Skeletal muscle cell (primary cell): ENCODE data around the gene TMOD3.
A peak's percentile ranks its signal among the peaks of the same experiment; 100 is the strongest.

ENCODE experiments used
- DNase-seq: peaks from one replicate; pipeline ENCODE4 v3.0.0-alpha.2; 2010; ENCODE audit warnings: low read depth
- H3K4me3 ChIP-seq: 2 replicates; pipeline ENCODE4 v1.5.1; 2011; ENCODE audit warnings: low read depth, mild to moderate bottlenecking, control low read depth, low read length, moderate library complexity

The TMOD3 gene

DNA sequence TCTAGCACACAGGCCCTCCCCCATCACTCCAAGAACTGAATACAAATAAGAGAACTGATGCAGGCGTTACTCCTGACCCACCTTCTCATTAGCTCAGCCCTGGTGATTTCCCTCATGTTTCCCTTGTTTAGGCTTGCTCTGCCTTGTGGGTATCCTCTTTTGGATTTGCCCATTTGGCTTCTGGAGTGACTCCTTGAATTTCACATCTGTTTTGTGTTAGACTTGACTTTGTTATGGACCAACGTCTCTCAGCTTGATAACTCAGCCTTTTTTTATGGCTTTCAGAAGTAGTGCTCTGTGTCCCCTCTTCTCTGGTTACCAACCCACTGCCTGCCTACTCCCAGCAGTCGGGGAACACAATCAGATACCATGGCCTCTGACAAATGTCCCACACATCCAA, 11.3 kb upstream of the TMOD3 start:
- no peak overlapping the region for H3K4me3 ChIP-seq
- no peak for DNase-seq

DNA sequence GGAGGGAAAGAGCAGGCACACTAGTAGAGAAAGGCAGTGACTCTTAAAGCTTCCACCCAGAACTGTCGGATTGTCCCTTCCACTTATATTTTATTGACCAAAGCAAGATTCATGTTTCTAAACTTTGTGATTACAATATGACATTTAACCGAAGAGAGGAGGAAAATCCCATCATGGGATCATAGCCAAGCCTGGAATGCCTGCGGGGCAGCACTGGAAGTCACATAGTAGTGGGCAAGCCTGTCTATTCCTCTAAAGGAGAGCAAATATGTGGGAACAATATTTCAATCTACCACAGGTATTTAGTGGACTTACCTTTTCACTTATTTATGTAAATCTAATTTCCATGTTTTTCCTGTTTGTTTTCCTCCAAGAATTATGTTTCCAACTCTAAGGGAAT, 3.8 kb upstream of the TMOD3 start:
- DNase-seq: no peak
- no peak overlapping the region for H3K4me3 ChIP-seq

GRCh38 chr15:51828621-51829375, 655 bp upstream of the TMOD3 start:
- no peak overlapping the region for H3K4me3 ChIP-seq
- no peak for DNase-seq

DNA sequence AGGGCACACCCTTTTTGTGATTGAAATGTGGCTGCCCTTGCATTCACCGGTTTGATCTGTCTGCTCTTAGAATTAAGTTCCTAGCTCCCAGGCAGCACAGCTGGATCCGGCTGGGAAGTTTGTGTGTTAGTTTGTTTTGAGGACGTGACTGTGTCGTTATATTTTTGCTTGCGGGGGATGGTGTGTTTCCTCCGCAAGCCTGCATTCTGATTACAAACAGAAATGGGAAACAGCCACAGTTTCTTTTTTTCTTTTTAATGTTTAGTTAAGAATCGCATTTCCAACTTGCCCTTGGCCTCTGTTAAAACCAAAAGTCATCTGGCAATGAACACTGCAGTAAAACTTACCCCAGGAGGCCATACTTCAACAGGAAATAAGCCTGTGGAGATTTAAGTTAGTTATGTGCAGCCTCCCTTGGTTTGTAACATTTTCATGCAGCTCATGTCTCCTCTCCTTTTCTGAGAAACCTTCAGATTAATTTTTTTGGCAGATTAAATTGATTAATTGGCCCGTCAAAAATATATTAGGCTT, 888 bp downstream of the TMOD3 start:
- peak overlapping the region; percentile 92 for H3K4me3 ChIP-seq
- no peak for DNase-seq

GRCh38 chr15:51833772-51834171, 4.3 kb downstream of the TMOD3 start:
- H3K4me3 ChIP-seq: no peak overlapping the region
- DNase-seq: no peak

GRCh38 chr15:51837792-51838251, 8.4 kb downstream of the TMOD3 start:
- no peak overlapping the region for H3K4me3 ChIP-seq

GRCh38 chr15:51838270-51838669, 8.8 kb downstream of the TMOD3 start:
- no peak overlapping the region for H3K4me3 ChIP-seq
- DNase-seq: no peak

More at GRCh38 chr15:51837792-51838251, 8.4 kb downstream of the TMOD3 start:
- no peak for DNase-seq

DNA sequence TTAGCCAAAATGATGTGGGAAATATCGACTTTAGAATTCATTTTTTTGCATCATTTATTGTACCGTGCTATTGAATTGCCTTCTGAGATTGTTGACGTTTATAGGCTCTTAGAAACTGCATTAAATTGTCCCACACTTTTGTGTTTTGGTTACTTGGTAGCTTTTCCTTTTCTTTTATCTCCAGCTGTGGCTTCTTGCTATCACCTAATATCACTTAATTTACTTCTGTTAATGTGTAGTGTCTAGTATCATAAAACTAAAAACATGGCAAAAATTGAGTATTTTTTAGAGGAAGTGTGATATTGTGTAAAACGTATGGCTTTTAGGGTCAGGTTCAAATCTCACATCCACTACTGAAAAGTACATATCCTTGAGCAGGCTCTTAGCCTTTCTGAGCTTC, 11.2 kb downstream of the TMOD3 start:
- DNase-seq: no peak
- no peak overlapping the region for H3K4me3 ChIP-seq

GRCh38 chr15:51841406-51842040, 12.1 kb downstream of the TMOD3 start:
- no peak overlapping the region for H3K4me3 ChIP-seq
- DNase-seq: no peak

DNA sequence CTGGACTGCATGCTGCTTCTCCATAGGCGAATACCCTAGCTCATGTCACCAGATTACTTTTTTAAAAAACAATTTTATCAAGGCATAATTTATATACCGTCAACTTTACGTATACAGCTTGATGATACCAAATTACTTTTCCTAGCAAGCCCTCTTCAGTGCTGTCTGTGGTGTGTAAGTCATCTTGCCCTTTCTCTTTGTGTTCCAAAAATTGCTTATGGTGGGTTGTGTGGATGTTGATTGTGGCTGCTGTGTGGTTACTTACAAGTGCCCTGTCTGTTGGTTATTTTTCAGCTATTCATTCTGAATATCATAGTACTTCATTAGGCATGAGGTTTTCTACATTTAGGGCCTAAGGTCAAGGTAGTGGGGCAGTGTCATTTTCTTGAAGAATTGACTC, 12.8 kb downstream of the TMOD3 start:
- H3K4me3 ChIP-seq: no peak overlapping the region
- no peak for DNase-seq

DNA sequence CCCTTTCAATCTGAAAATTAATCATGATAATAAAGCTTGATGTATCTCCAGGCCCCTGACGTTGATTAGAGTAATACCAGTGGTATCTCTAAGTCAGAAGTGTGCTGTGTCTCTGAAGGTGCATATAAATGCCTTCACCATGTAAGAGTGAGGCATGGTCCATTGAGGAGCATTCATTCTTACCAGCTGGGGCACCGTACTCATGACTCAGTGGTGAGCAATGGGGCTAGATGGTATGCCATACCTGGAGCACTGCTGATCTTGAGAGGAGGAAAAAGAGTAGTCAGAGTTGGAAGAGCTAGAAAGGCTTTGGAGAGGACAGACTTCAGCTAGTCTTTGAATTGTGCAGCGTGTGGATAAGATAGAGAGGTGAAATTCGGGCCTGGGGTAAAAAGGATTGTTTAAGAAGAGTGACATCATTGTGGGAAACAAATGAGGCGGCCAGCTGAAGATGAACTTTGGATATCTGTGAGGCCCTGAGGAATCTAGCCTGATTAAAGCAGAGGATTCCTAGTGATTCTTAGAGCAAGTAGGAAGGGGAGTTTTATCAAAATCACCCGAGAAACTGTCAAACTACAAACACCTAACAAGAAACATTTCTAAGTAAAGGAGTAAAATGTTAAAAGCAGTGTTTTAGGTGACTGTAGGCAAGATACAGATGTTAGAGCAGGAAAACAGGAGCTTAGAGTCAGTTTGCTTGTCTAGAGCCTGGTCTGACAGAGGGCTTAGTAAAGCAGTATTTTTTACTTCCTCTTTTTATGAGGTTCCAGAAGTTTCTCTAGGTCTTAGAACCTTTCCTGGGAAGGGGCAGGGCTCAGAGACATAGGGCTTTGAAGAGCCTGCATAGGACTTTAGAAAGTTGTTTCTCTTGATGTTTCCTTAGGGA, 13.6 kb downstream of the TMOD3 start:
- DNase-seq: no peak

DNA sequence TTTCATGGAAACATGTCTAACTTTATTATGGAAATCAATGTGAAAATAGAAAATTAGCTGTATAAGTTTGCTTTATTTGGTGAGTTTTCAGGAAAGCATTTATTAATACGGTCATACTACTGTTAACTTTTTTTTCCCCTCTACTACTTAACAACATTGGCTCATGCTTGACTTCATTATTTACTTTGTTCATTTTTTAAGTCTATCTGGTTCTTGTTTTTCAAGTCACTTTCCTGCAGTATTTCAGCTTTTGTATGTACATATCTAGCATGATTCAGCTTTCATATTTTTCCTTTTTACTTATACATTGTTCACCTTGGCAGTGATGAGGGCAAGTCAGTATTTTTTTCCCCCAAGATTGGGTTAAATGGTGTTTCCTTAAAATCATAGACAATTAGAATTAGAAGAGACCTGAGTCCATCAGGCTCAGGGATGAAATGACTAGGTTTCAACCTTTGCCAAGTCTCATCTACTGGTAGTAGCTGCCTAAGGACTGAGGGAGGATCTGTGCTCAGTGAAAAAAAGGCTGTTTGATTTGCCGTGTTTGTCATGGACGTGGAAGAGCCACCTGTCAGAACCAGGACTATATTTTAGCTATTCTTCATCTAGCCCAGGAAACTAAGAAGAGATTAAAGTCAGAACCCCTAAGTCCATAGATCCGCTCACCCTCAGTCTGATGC, 15.4 kb downstream of the TMOD3 start:
- H3K4me3 ChIP-seq: no peak overlapping the region
- DNase-seq: no peak

More for the DNA sequence above, 13.6 kb downstream of the TMOD3 start:
- H3K4me3 ChIP-seq: no peak overlapping the region

DNA sequence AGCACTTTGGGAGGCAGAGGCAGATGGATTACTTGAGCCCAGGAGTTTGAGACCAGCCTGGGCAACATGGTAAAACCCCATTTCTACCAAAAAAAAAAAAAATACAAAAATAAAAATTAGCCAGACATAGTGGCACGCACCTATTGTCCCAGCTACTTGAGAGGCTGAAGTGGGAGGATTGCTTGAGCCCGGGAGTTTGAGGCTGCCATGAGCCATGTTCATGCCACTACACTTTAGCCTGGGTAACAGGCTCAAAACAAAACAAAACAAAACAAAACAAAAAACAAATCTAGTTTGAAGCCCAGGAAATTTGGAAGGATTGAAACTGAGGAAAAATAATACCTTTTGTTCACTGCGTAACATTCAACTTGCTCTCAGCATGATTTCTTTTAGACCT, 16.6 kb downstream of the TMOD3 start:
- H3K4me3 ChIP-seq: no peak overlapping the region
- no peak for DNase-seq

GRCh38 chr15:51846463-51847230, 17.2 kb downstream of the TMOD3 start:
- H3K4me3 ChIP-seq: no peak overlapping the region
- no peak for DNase-seq

DNA sequence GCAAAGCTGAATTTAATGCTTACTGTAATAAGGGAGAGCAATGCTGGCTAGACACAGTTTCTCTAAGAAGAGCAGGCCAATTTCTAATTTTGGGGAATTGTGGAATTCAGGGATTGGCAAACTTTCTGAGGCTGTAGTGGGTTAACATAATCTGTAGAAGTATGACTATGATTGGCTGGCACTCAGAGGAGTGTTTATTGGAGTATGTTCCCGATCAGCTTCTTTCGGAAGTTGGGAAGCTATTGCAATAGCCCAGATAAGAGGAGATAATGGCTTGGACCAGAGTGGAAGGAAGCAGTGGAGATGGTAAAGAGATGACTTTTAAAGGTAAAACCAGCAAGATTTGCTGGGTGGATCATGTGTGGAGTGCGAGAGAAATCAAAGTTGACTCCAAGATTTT, 19.4 kb downstream of the TMOD3 start:
- H3K4me3 ChIP-seq: no peak overlapping the region
- DNase-seq: no peak

DNA sequence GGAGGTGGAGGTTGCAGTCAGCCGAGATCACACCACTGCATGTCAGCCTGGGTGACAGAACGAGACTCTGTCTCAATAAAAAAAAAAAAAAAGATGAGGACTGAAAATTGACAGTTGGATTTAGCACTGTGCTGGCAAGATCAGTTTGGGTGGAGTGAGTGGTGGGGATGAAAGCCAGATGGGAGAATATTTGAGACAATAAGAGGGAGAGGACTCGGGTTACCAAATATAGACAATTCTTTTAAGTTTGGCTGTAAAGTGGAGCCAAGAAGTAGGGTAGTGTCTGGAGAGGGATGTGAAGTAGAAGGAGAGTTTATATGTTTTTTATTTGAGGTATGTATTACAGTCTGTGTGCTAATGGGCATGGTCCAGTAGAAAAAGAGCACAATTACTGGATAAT, 20.4 kb downstream of the TMOD3 start:
- no peak for DNase-seq
- H3K4me3 ChIP-seq: no peak overlapping the region

- DNase-seq: no peak
- no peak overlapping the region for H3K4me3 ChIP-seq
Measured at GRCh38 chr15:51853998-51854397, 24.5 kb downstream of the TMOD3 start.

- no peak overlapping the region for H3K4me3 ChIP-seq
- no peak for DNase-seq
Measured at GRCh38 chr15:51855612-51856011, 26.2 kb downstream of the TMOD3 start.
